A549 (cell line): ENCODE measurements around the gene RCC1. TPM values are rescaled to one million over a fixed set of nuclear protein-coding genes. Genes with fewer than 3 reads are reported as not detected.
"Not testable (repeated sequence)": the region's sequence is repeated elsewhere in the genome, so short reads cannot be mapped to it uniquely, and the experiment has no call there.

ENCODE experiments used
- ATAC-seq, 2 experiments: fragments of 200-7000 bp in 1 of 2; fragments of >200 bp in 1 of 2; cut with Nextera tagmentation in 1 of 2; cut with Tn5 transposase in 1 of 2; 3 replicates each; pipeline versions ENCODE4 v1.8.0 to v1.9.1; 2018 to 2020; ENCODE audit warnings: mild to moderate bottlenecking in 1 of 2, moderate library complexity in 1 of 2
- CTCF ChIA-PET: fragments of 300-600 bp; sonication (Branson Sonifier 250); formaldehyde crosslinking; extraction: SDS; loops from one replicate; lab custom pipeline; 2021; ENCODE audit warnings: antibody characterized with exemption, inconsistent platforms; lab: Yijun Ruan, JAX
- POLR2A ChIA-PET: fragments of 350-600 bp; formaldehyde crosslinking; extraction: SDS; loops from one replicate; lab custom pipeline; 2021; ENCODE audit warnings: antibody characterized with exemption, inconsistent platforms; lab: Yijun Ruan, JAX
- DNase-seq, 2 experiments: peaks; one replicate each; pipeline versions ENCODE4 v3.0.0 to v3.0.0-alpha.2; 2011 to 2016; ENCODE audit warnings: low read depth in 1 of 2, low spot score in 1 of 2
- FAIRE-seq: peaks from 2 replicates; lab custom pipeline; 2011; peaks lifted over from hg19 to GRCh38; lab: Jason Lieb, UNC
- H3K27ac ChIP-seq, 2 experiments: fragments of >200 bp; sonication (Bioruptor Twin); formaldehyde crosslinking; 3 replicates each; pipeline ENCODE4 v1.5.1; 2016 to 2017
- H3K4me1 ChIP-seq: fragments of >200 bp; sonication (Bioruptor Twin); formaldehyde crosslinking; 3 replicates; pipeline ENCODE4 v1.6.1; 2016
- H3K4me2 ChIP-seq: fragments of >200 bp; sonication (Bioruptor Twin); formaldehyde crosslinking; 3 replicates; pipeline ENCODE4 v1.6.1; 2016
- H3K4me3 ChIP-seq: fragments of >200 bp; sonication (Bioruptor Twin); formaldehyde crosslinking; 3 replicates; pipeline ENCODE4 v1.5.1; 2016
- H3K9me3 ChIP-seq: fragments of >200 bp; sonication (Bioruptor Twin); formaldehyde crosslinking; 3 replicates; pipeline ENCODE4 v1.6.1; 2016
- BCL3 ChIP-seq: fragments of >200 bp; sonication (Bioruptor Twin); formaldehyde crosslinking; IDR thresholded peaks from 3 replicates; pipeline ENCODE4 v1.6.1; 2016
- CBX8 ChIP-seq: fragments of 200-600 bp; sonication (generic); IDR thresholded peaks from 2 replicates; pipeline ENCODE4 v1.6.1; 2016
- CHD2 ChIP-seq: fragments of 150-350 bp; IDR thresholded peaks from 2 replicates; pipeline ENCODE4 v1.6.1; 2014; ENCODE audit warnings: low read length; ENCODE audit not compliant: partially characterized antibody
- FOSB ChIP-seq: fragments of 250-450 bp; sonication (Bioruptor Pico); IDR thresholded peaks from 2 replicates; pipeline ENCODE4 v1.5.0; 2020; ENCODE audit warnings: mild to moderate bottlenecking, moderate library complexity
- HDAC2 ChIP-seq: fragments of 200-600 bp; sonication (generic); IDR thresholded peaks from 2 replicates; pipeline ENCODE4 v1.6.1; 2016
- HEYL ChIP-seq: fragments of 250-450 bp; sonication (Bioruptor Pico); IDR thresholded peaks from 2 replicates; pipeline ENCODE4 v1.8.0; 2021; ENCODE audit warnings: mild to moderate bottlenecking, moderate library complexity
- HOXA7 ChIP-seq: fragments of 250-450 bp; sonication (Bioruptor Pico); IDR thresholded peaks from 2 replicates; pipeline ENCODE4 v1.5.0; 2020; ENCODE audit warnings: mild to moderate bottlenecking, moderate library complexity
- HOXB13 ChIP-seq: fragments of 250-450 bp; sonication (Bioruptor Pico); IDR thresholded peaks from 2 replicates; pipeline ENCODE4 v1.5.0; 2020; ENCODE audit warnings: low read depth, mild to moderate bottlenecking, moderate library complexity
- HOXB5 ChIP-seq: fragments of 250-450 bp; sonication (Bioruptor Pico); IDR thresholded peaks from 2 replicates; pipeline ENCODE4 v1.5.0; 2020; ENCODE audit warnings: mild to moderate bottlenecking, moderate library complexity
- JUNB ChIP-seq: fragments of >200 bp; sonication (Bioruptor Twin); formaldehyde crosslinking; IDR thresholded peaks from 2 replicates; pipeline ENCODE4 v1.6.1; 2016
- MYC ChIP-seq: IDR thresholded peaks from 2 replicates; pipeline ENCODE4 v1.6.1; 2012; ENCODE audit warnings: mild to moderate bottlenecking, inconsistent platforms, low read length, improper control_type of control experiment, borderline replicate concordance
- POLR2AphosphoS2 ChIP-seq: conservative IDR thresholded peaks from 2 replicates; pipeline ENCODE4 v1.6.1; 2012; ENCODE audit warnings: low read length, improper control_type of control experiment, inconsistent platforms
- RARB ChIP-seq: fragments of 250-450 bp; sonication (Bioruptor Pico); IDR thresholded peaks from 2 replicates; pipeline ENCODE4 v1.8.0; 2021; ENCODE audit warnings: mild to moderate bottlenecking, moderate library complexity
- REST ChIP-seq: fragments of 200-600 bp; sonication (generic); IDR thresholded peaks from 2 replicates; pipeline ENCODE4 v1.6.1; 2016; ENCODE audit warnings: antibody characterized with exemption, mild to moderate bottlenecking, moderate library complexity
- SMC3 ChIP-seq: fragments of >200 bp; sonication (Bioruptor Twin); formaldehyde crosslinking; IDR thresholded peaks from 3 replicates; pipeline ENCODE4 v1.6.1; 2018; ENCODE audit warnings: inconsistent platforms
- TFCP2L1 ChIP-seq: fragments of 250-450 bp; sonication (Bioruptor Pico); IDR thresholded peaks from 2 replicates; pipeline ENCODE4 v1.5.0; 2021; ENCODE audit warnings: mild to moderate bottlenecking
- WGBS: methylation state at CpG from one replicate; pipeline ENCODE4 v1.1.6; 2017; ENCODE audit errors: missing lambda C conversion rate; 5-methylcytosine and 5-hydroxymethylcytosine counted together
- polyA plus RNA-seq, 4 experiments: library from polyadenylated mRNA; depleted of rRNA in 3 of 4; stranded (reverse); fragments of >200 nt; fragmentation: RNase III in 1 of 4; extraction: RNeasy Plus Mini Kit Qiagen cat#74134 plus additional on column Dnase treatment in 1 of 4; gene quantifications; 2 replicates in 3 of 4; 3 replicates in 1 of 4; pipeline ENCODE4 v1.2.3, GENCODE V29; 2011 to 2017
- small RNA-seq, 6 experiments: library from RNA; depleted of rRNA; stranded (forward); fragments of <200 nt; gene quantifications; one replicate each; pipeline ENCODE3, GENCODE V24; 2012
- TF ChIP-seq, protein P1 (sequence below): fragments of 250-450 bp; sonication (Bioruptor Pico); IDR thresholded peaks from 2 replicates; pipeline ENCODE4 v1.5.0; 2020; ENCODE audit warnings: low read depth, mild to moderate bottlenecking, moderate library complexity

Gene RCC1
- polyA plus RNA-seq, 2 of the 4 experiments (the other 2 are of a cell fraction), result 42.1 to 70.3 TPM

GRCh38 chr1:28581531-28582247, 75.8 kb downstream of the RCC1 start (continued):
- TF ChIP-seq RARB (CRISPR knock-in tag) (0 out of 2 replicates have a peak, but pooled peaks have one; percentile 38), REST (peak; percentile 43; the same call in 1 of the 2 replicates), JUNB (no peak), HOXB13 (CRISPR knock-in tag) (no peak)
- TF ChIP-seq, protein P1, sequence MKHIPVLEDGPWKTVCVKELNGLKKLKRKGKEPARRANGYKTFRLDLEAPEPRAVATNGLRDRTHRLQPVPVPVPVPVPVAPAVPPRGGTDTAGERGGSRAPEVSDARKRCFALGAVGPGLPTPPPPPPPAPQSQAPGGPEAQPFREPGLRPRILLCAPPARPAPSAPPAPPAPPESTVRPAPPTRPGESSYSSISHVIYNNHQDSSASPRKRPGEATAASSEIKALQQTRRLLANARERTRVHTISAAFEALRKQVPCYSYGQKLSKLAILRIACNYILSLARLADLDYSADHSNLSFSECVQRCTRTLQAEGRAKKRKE (CRISPR knock-in tag), result no peak

DNA sequence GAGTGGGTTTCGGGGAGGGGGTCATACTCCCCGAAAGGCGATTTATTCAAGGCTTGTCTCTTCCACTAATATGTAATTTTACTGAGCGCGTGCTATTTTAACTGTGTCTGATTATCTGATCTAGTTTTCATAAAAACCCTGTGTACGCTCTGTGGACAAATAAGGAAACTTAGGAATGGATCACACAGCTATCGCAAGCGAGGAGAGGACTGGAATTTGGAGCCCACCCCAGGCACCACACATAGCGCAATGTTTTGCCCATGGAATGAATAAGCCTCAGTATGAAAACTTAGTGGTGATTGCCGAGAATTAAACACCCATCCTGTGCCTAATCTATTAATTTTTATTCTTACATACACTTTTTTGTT, 76.4 kb downstream of the RCC1 start:
- POLR2A ChIA-PET, result interaction anchor here (0.6 to 2.7 kb wide), 26 partner anchors 8 to 494 kb away, joined by 3 to 34 read pairs (median 6); partner anchors contain the start of genes ATP5IF1, EYA3, MED18 and PHACTR4
- WGBS, result 3% methylated on average over 9 of the region's 10 CpGs
- peaks cover 26% of the 10 kb centered on the region; the same call in 2 of the 3 replicates for H3K4me1 ChIP-seq
- TF ChIP-seq MYC, result no peak
- TF ChIP-seq HEYL (CRISPR knock-in tag), result no peak
- no peak for TF ChIP-seq HOXB5
- no peak for TF ChIP-seq TFCP2L1
- TF ChIP-seq CBX8, result no peak
- TF ChIP-seq FOSB (CRISPR knock-in tag), result no peak
- no peak for TF ChIP-seq CHD2
- no peak for TF ChIP-seq POLR2AphosphoS2
- no peak for TF ChIP-seq BCL3
- TF ChIP-seq HOXA7 (CRISPR knock-in tag), result no peak
- no peak for TF ChIP-seq HDAC2
- TF ChIP-seq SMC3, result no peak
- H3K4me2 ChIP-seq, result peak overlapping the region; percentile 92
- no peak for FAIRE-seq
- peak overlapping the region; percentile 96 to 98 for H3K27ac ChIP-seq
- peak; percentile 38 to 58; a peak in 4 of 6 replicates for ATAC-seq
- peak; percentile 30 to 32 for DNase-seq
- no peaks in the 10 kb centered on the region for H3K9me3 ChIP-seq
- peak overlapping the region; percentile 99 for H3K4me3 ChIP-seq
- CTCF ChIA-PET, result interaction anchor here (1.3 to 5.7 kb wide), 3 partner anchors 20 to 64 kb away, joined by 3 to 25 read pairs (median 3); no protein-coding TSS in a partner anchor

- DNase-seq, ATAC-seq, FAIRE-seq, H3K9me3 ChIP-seq, POLR2A ChIA-PET, H3K4me3 ChIP-seq: not testable (repeated sequence)
- CTCF ChIA-PET, result interaction anchor here (0.6 to 2.2 kb wide), 3 partner anchors 16 to 496 kb away, joined by 3 to 5 read pairs (median 3); no protein-coding TSS in a partner anchor
- H3K4me1 ChIP-seq, result peaks cover 16% of the 10 kb centered on the region; the same call in 2 of the 3 replicates
- peak overlapping the region; percentile 46 for H3K4me2 ChIP-seq
- 77% methylated on average over 19 of the region's 19 CpGs for WGBS
- peak overlapping the region; percentile 45 to 78 for H3K27ac ChIP-seq
Measured at GRCh38 chr1:28586585-28587391, 80.9 kb downstream of the RCC1 start.

Small RNAs within 50 kb of the gene (small RNA-seq; reads per million reads assigned to genes)
- gene RNU6ATAC27P, result 0 to 1.3 (median 0) reads per million in 6 experiments
- 0 reads per million in 6 experiments for gene SNORA16A
- 0 reads per million in 6 experiments for gene SNORA44
- gene SNORA61, result 0 reads per million in 6 experiments
- gene SNORA73A, result 0 reads per million in 6 experiments
- 48.3 to 12,673 (median 240) reads per million in 6 experiments for gene SNORA73B
- gene SNORD99, result 24.7 to 1,654 (median 216) reads per million in 6 experiments

Other genes starting within 250 kb of the RCC1 start
- 16.6 and 16.7 TPM in 2 replicates for gene SESN2, start 246.5 kb upstream of the RCC1 start, polyA plus RNA-seq (2011; rRNA removed)
- 5.2 to 5.6 TPM (median 5.6 TPM) in 3 replicates for gene SESN2, start 246.5 kb upstream of the RCC1 start, polyA plus RNA-seq (2017; fragmentation: RNase III; extraction: RNeasy Plus Mini Kit Qiagen cat#74134 plus additional on column Dnase treatment)
- gene MED18, start 177.0 kb upstream of the RCC1 start, polyA plus RNA-seq (2011; rRNA removed), result 20.3 and 22.2 TPM in 2 replicates
- gene MED18, start 177.0 kb upstream of the RCC1 start, polyA plus RNA-seq (2017; fragmentation: RNase III; extraction: RNeasy Plus Mini Kit Qiagen cat#74134 plus additional on column Dnase treatment), result 13.7 to 15.4 TPM (median 14.5 TPM) in 3 replicates
- 17.4 and 32.1 TPM in 2 replicates for gene PHACTR4, start 136.3 kb upstream of the RCC1 start, polyA plus RNA-seq (2011; rRNA removed)
- gene PHACTR4, start 136.3 kb upstream of the RCC1 start, polyA plus RNA-seq (2017; fragmentation: RNase III; extraction: RNeasy Plus Mini Kit Qiagen cat#74134 plus additional on column Dnase treatment), result 25.0 to 25.4 TPM (median 25.1 TPM) in 3 replicates
- gene TRNAU1AP, start 47.0 kb downstream of the RCC1 start, polyA plus RNA-seq (2011; rRNA removed), result 23.8 and 25.5 TPM in 2 replicates
- gene TRNAU1AP, start 47.0 kb downstream of the RCC1 start, polyA plus RNA-seq (2017; fragmentation: RNase III; extraction: RNeasy Plus Mini Kit Qiagen cat#74134 plus additional on column Dnase treatment), result 14.5 to 14.9 TPM (median 14.5 TPM) in 3 replicates
- 0.81 and 0.85 TPM in 2 replicates for gene RAB42, start 86.2 kb downstream of the RCC1 start, polyA plus RNA-seq (2011; rRNA removed)
- gene RAB42, start 86.2 kb downstream of the RCC1 start, polyA plus RNA-seq (2017; fragmentation: RNase III; extraction: RNeasy Plus Mini Kit Qiagen cat#74134 plus additional on column Dnase treatment), result 1.8 to 2.3 TPM (median 2.0 TPM) in 3 replicates
- 33.8 and 38.3 TPM in 2 replicates for gene TAF12, start 137.0 kb downstream of the RCC1 start, polyA plus RNA-seq (2011; rRNA removed)
- 15.8 to 18.3 TPM (median 17.6 TPM) in 3 replicates for gene TAF12, start 137.0 kb downstream of the RCC1 start, polyA plus RNA-seq (2017; fragmentation: RNase III; extraction: RNeasy Plus Mini Kit Qiagen cat#74134 plus additional on column Dnase treatment)
- not detected in 2 replicates for gene RNU11, start 142.6 kb downstream of the RCC1 start, polyA plus RNA-seq (2011; rRNA removed)
- gene RNU11, start 142.6 kb downstream of the RCC1 start, polyA plus RNA-seq (2017; fragmentation: RNase III; extraction: RNeasy Plus Mini Kit Qiagen cat#74134 plus additional on column Dnase treatment), result not detected in 3 replicates
- gene GMEB1, start 162.7 kb downstream of the RCC1 start, polyA plus RNA-seq (2011; rRNA removed), result 6.9 and 7.1 TPM in 2 replicates
- gene GMEB1, start 162.7 kb downstream of the RCC1 start, polyA plus RNA-seq (2017; fragmentation: RNase III; extraction: RNeasy Plus Mini Kit Qiagen cat#74134 plus additional on column Dnase treatment), result 5.2 to 5.3 TPM (median 5.3 TPM) in 3 replicates
- 55.6 and 59.3 TPM in 2 replicates for gene YTHDF2, start 230.9 kb downstream of the RCC1 start, polyA plus RNA-seq (2011; rRNA removed)
- gene YTHDF2, start 230.9 kb downstream of the RCC1 start, polyA plus RNA-seq (2017; fragmentation: RNase III; extraction: RNeasy Plus Mini Kit Qiagen cat#74134 plus additional on column Dnase treatment), result 51.4 to 53.2 TPM (median 52.7 TPM) in 3 replicates